ENCODE measurements around the gene NEMF.
"Not testable (repeated sequence)": the region's sequence is repeated elsewhere in the genome, so short reads cannot be mapped to it uniquely, and the experiment has no call there.

The NEMF gene

DNA sequence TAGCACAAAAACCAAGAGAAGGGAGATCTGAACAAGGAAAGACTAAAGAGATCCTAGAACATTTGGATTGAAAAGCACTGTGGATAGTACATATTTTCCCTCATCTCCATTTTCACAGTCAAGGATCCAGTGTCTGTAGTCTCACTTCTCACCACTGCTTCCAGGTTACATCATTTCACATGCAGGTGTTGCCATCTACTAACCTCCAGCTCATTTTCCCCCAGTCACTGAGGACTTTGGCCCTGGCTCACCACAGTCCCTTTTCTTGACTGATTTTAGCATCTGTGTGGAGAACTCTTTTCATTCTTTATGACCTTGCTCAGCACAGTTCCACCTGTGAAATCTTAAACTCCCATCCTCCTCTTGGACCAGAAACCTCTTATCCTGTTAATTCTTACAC is 106.1 kb downstream of the NEMF start:
- not testable (repeated sequence) for DNase-seq (ENCODE audit: low spot score)

DNA sequence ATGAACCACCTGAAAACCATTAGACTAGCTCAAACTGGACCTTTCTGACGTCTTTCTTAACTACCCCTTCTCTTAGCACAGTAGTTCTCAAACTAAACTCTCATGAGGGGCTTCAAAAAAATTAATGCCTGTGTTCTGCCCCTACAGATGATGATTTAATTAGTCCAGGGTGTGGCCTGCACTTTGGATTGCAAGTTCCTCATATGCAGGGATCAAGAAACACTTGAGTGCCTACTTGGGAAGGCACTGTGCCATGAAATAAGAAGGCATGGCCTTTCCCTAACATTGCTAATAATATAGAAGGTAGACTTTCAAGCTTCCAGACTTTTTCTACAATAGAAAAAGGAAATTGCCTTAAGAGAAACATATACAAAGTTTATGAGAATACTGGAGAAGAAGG is 107.4 kb downstream of the NEMF start:
- no peak for DNase-seq (ENCODE audit: low spot score)

DNA sequence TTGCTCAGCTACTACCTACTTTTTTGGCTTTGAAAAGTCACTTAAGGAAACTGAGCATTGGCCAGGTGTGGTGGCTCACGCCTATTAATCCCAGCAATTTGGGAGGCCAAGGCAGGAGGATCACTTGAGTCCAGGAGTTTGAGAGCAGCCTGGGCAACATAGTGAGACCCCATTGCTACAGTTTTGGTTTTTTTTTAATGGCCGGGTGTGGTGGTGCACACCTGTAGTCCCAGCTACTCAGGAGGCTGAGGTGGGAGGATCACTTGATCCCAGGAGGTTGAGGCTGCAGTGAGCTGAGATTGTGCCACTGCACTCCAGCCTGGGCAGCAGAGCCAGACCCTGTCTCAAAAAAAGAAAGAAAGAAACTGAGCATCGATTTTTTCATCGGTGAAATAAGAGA is 116.9 kb downstream of the NEMF start:
- DNase-seq (ENCODE audit: low spot score) = not testable (repeated sequence)

DNA sequence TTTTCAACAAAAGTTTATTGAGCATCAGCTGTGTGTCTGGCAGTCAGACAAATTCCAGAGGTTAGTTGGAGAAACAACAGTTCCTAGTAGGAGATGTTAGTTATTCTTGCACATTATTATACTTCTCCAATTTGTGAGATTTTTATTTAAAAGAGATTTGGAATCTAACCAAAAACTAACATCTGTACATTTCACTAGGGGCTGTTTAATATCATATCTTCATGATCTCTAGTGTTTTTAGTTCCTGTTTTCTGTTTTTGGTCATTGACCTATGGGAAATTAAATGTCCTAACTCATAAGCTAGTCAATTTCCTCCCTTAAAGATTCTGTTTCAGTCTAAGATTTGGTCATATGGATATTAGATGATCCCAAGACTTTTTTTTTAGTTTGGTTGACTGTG is 118.8 kb downstream of the NEMF start:
- DNase-seq (ENCODE audit: low spot score) = no peak

DNA sequence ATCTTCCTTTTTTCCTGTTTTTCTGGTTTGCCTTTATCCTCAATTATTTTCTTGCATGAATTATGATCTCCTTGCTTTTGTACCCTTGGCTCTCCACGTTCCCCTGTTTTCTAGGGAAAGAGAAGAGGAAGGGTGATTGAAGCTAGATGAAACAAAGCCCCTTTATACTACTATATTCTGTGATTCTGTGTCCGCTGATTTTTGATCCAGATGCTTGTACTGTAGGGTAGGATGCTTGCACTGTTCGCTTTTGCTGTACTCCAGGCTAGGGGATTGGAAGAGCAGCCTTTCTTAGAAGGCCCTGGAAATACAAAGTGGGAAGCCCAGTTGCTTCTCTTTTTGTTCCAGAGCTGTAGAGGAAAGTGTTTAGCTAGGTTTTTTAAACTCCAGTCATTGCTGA is 119.7 kb downstream of the NEMF start:
- DNase-seq (ENCODE audit: low spot score) = no peak
